ENCODE results near the gene HIVEP3. TPM values are rescaled to one million over a fixed set of nuclear protein-coding genes. Genes with fewer than 3 reads are reported as not detected.
A peak's percentile ranks its signal among the peaks of the same experiment; 100 is the strongest.

Gene HIVEP3
- total RNA-seq, 1 experiment from 2014 or later, result 0.32 TPM

GRCh38 chr1:41670217-41670957, 248.3 kb downstream of the HIVEP3 start:
- DNase-seq (ENCODE audit: low read depth, low spot score), result no peak
- in situ Hi-C loops (cut with HindIII; ENCODE audit: low pct_unique_long_range_greater_than_20kb, low sequenced_read_pairs), result no loop called here

- DNase-seq (ENCODE audit: low read depth, low spot score), result no peak
- in situ Hi-C loops (cut with HindIII; ENCODE audit: low pct_unique_long_range_greater_than_20kb, low sequenced_read_pairs), result no loop called here
These were observed 249.8 kb downstream of the HIVEP3 start for GRCh38 chr1:41668967-41669366.

GRCh38 chr1:41668054-41668660, 250.6 kb downstream of the HIVEP3 start:
- in situ Hi-C loops (cut with HindIII; ENCODE audit: low pct_unique_long_range_greater_than_20kb, low sequenced_read_pairs), result no loop called here
- DNase-seq (ENCODE audit: low read depth, low spot score), result no peak

- in situ Hi-C loops (cut with HindIII; ENCODE audit: low pct_unique_long_range_greater_than_20kb, low sequenced_read_pairs), result no loop called here
- DNase-seq (ENCODE audit: low read depth, low spot score), result no peak
These were observed 251.6 kb downstream of the HIVEP3 start for GRCh38 chr1:41666981-41667631.

- DNase-seq (ENCODE audit: low read depth, low spot score), result no peak
- in situ Hi-C loops (cut with HindIII; ENCODE audit: low pct_unique_long_range_greater_than_20kb, low sequenced_read_pairs), result no loop called here
These were observed 252.5 kb downstream of the HIVEP3 start for GRCh38 chr1:41665962-41666917.

GRCh38 chr1:41664861-41665640, 253.7 kb downstream of the HIVEP3 start:
- in situ Hi-C loops (cut with HindIII; ENCODE audit: low pct_unique_long_range_greater_than_20kb, low sequenced_read_pairs), result no loop called here
- peak; percentile 8 for DNase-seq (ENCODE audit: low read depth, low spot score)

GRCh38 chr1:41663671-41664400, 254.9 kb downstream of the HIVEP3 start:
- in situ Hi-C loops (cut with HindIII; ENCODE audit: low pct_unique_long_range_greater_than_20kb, low sequenced_read_pairs), result no loop called here
- DNase-seq (ENCODE audit: low read depth, low spot score), result no peak

- no peak for DNase-seq (ENCODE audit: low read depth, low spot score)
- in situ Hi-C loops (cut with HindIII; ENCODE audit: low pct_unique_long_range_greater_than_20kb, low sequenced_read_pairs), result no loop called here
These were observed 255.8 kb downstream of the HIVEP3 start for GRCh38 chr1:41662765-41663437.

GRCh38 chr1:41662061-41662764, 256.5 kb downstream of the HIVEP3 start:
- no peak for DNase-seq (ENCODE audit: low read depth, low spot score)
- in situ Hi-C loops (cut with HindIII; ENCODE audit: low pct_unique_long_range_greater_than_20kb, low sequenced_read_pairs), result no loop called here

- in situ Hi-C loops (cut with HindIII; ENCODE audit: low pct_unique_long_range_greater_than_20kb, low sequenced_read_pairs), result no loop called here
- no peak for DNase-seq (ENCODE audit: low read depth, low spot score)
These were observed 257.2 kb downstream of the HIVEP3 start for GRCh38 chr1:41661428-41662060.

GRCh38 chr1:41660570-41661427, 257.9 kb downstream of the HIVEP3 start:
- in situ Hi-C loops (cut with HindIII; ENCODE audit: low pct_unique_long_range_greater_than_20kb, low sequenced_read_pairs), result no loop called here

GRCh38 chr1:41659903-41660302, 258.8 kb downstream of the HIVEP3 start:
- in situ Hi-C loops (cut with HindIII; ENCODE audit: low pct_unique_long_range_greater_than_20kb, low sequenced_read_pairs), result no loop called here
- DNase-seq (ENCODE audit: low read depth, low spot score), result no peak

More at GRCh38 chr1:41660570-41661427, 257.9 kb downstream of the HIVEP3 start:
- no peak for DNase-seq (ENCODE audit: low read depth, low spot score)

- DNase-seq (ENCODE audit: low read depth, low spot score), result no peak
- in situ Hi-C loops (cut with HindIII; ENCODE audit: low pct_unique_long_range_greater_than_20kb, low sequenced_read_pairs), result no loop called here
These were observed 259.6 kb downstream of the HIVEP3 start for GRCh38 chr1:41659159-41659495.

GRCh38 chr1:41658431-41659158, 260.1 kb downstream of the HIVEP3 start:
- DNase-seq (ENCODE audit: low read depth, low spot score), result no peak
- in situ Hi-C loops (cut with HindIII; ENCODE audit: low pct_unique_long_range_greater_than_20kb, low sequenced_read_pairs), result no loop called here
